Pancreas (tissue), 10 donors: Measurements from ENCODE around the gene BTBD9. TPM values are rescaled to one million over a fixed set of nuclear protein-coding genes. Genes with fewer than 3 reads are reported as not detected.

Experiments
- ATAC-seq, 4 donors: fragments of 200-7000 bp; cut with Tn5 transposase; one replicate each; pipeline versions ENCODE4 v1.8.0 to v1.9.1; 2020; ENCODE audit warnings: mild to moderate bottlenecking in 4 of 4, moderate library complexity in 4 of 4
- DNase-seq, 6 donors: peaks; one replicate each; pipeline ENCODE4 v3.0.0-alpha.2; 2020
- FAIRE-seq: peaks from 2 replicates; lab custom pipeline; 2012; peaks lifted over from hg19 to GRCh38; lab: Jason Lieb, UNC
- H3K27ac ChIP-seq, 4 donors: fragments of 200-600 bp; sonication (generic); 1 replicate in 3 of 4; 2 replicates in 1 of 4; pipeline versions ENCODE4 v1.5.0 to v1.8.0; 2020
- H3K27me3 ChIP-seq, 4 donors: fragments of 200-600 bp; one replicate each; pipeline ENCODE4 v1.8.0; 2021
- H3K36me3 ChIP-seq, 3 donors: fragments of 200-600 bp; sonication (generic) in 1 of 3; one replicate each; pipeline versions ENCODE4 v1.5.0 to v1.8.0; 2020 to 2021
- H3K4me1 ChIP-seq, 3 donors: fragments of 200-600 bp; one replicate each; pipeline ENCODE4 v1.8.0; 2021
- H3K4me3 ChIP-seq, 4 donors: fragments of 200-600 bp; sonication (generic) in 2 of 4; one replicate each; pipeline versions ENCODE4 v1.5.0 to v1.8.0; 2020 to 2021
- H3K9me3 ChIP-seq, 4 donors: fragments of 200-600 bp; one replicate each; pipeline ENCODE4 v1.8.0; 2021
- WGBS, 2 donors: extraction: QIAGEN DNeasy Blood & Tissue Kit; methylation state at CpG; one replicate each; pipeline ENCODE4 v1.1.7; 2013; 5-methylcytosine and 5-hydroxymethylcytosine counted together
- intact Hi-C, 3 donors: fragments of 100-400 bp; cut with DNase I; formaldehyde crosslinking; loops; one replicate each; pipeline versions ENCODE4 v1.11.1 to v1.14.2; 2022
- polyA plus RNA-seq, 2 donors: library from polyadenylated mRNA; stranded (reverse); fragments of 200-250 nt; gene quantifications; one replicate each; pipeline ENCODE4 v1.2.3, GENCODE V29; 2013
- total RNA-seq, 6 donors: library from RNA; stranded (reverse); fragmentation: NEBNext Ultra II Directional in 4 of 6; extraction: Animal tissue kit (Norgen Biotek cat#: 25700) in 4 of 6; gene quantifications; one replicate each; pipeline versions ENCODE4 v1.2.1 to v1.2.4, GENCODE V29; 2021 to 2023
- TF ChIP-seq, protein P1 (sequence below), 4 donors: fragments of 200-600 bp; sonication (generic) in 3 of 4; IDR thresholded peaks; one replicate each; pipeline versions ENCODE4 v1.5.0 to v1.8.0; 2021; ENCODE audit warnings: antibody characterized with exemption in 4 of 4
- donor health status: healthy with polysubstance abuse.
- donor health status: DM: no; HTN: no; CAD: no; lungs with moderate emphysema.
- donor health status: DM: no; HTN: no; CAD: no.
- donor health status: control.
- donor health status: control.
- donor health status: Bipolar disorder and iron deficiency.
- donor health status: DM: yes; HTN: yes; CAD: no.
- donor health status: DM: no; HTN: no; CAD: no.
- donor health status: DM: no; HTN: no; CAD: no.
- donor health status: DM: yes; HTN: yes; CAD: no.

Gene BTBD9
- total and polyA plus RNA-seq, 8 donors: 2.2 to 11.0 (median 7.1) TPM

- Histone ChIP-seq H3K27ac (no peak overlapping the region), H3K36me3 (no peaks in the 10 kb centered on the region), H3K27me3 (no peaks in the 10 kb centered on the region), H3K9me3 (no peaks in the 10 kb centered on the region), H3K4me3 (no peak overlapping the region), H3K4me1 (peaks cover 0 to 5% (median 0%) of the 10 kb centered on the region in 3 donors)
- TF ChIP-seq, protein P1, sequence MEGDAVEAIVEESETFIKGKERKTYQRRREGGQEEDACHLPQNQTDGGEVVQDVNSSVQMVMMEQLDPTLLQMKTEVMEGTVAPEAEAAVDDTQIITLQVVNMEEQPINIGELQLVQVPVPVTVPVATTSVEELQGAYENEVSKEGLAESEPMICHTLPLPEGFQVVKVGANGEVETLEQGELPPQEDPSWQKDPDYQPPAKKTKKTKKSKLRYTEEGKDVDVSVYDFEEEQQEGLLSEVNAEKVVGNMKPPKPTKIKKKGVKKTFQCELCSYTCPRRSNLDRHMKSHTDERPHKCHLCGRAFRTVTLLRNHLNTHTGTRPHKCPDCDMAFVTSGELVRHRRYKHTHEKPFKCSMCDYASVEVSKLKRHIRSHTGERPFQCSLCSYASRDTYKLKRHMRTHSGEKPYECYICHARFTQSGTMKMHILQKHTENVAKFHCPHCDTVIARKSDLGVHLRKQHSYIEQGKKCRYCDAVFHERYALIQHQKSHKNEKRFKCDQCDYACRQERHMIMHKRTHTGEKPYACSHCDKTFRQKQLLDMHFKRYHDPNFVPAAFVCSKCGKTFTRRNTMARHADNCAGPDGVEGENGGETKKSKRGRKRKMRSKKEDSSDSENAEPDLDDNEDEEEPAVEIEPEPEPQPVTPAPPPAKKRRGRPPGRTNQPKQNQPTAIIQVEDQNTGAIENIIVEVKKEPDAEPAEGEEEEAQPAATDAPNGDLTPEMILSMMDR (IDR thresholded peaks at IDR 0.05): no peak
- FAIRE-seq: no peak
- no peak for ATAC-seq
- 70 to 83% methylated on average over 2 of the region's 2 CpGs for WGBS, 2 donors
- intact Hi-C loops: no loop called here
- no peak for DNase-seq
Observed at GRCh38 chr6:38508286-38508685, 131.4 kb downstream of the BTBD9 start.

GRCh38 chr6:38507173-38507572 lies 132.6 kb downstream of the BTBD9 start:
- intact Hi-C loops: no loop called here
- Histone ChIP-seq H3K27ac (no peak overlapping the region), H3K36me3 (no peaks in the 10 kb centered on the region), H3K27me3 (no peaks in the 10 kb centered on the region), H3K9me3 (no peaks in the 10 kb centered on the region), H3K4me1 (peaks cover 0 to 5% (median 0%) of the 10 kb centered on the region in 3 donors), H3K4me3 (no peak overlapping the region)
- ATAC-seq: no peak
- DNase-seq: no peak
- TF ChIP-seq, protein P1 (IDR thresholded peaks at IDR 0.05): no peak
- no peak for FAIRE-seq

DNA sequence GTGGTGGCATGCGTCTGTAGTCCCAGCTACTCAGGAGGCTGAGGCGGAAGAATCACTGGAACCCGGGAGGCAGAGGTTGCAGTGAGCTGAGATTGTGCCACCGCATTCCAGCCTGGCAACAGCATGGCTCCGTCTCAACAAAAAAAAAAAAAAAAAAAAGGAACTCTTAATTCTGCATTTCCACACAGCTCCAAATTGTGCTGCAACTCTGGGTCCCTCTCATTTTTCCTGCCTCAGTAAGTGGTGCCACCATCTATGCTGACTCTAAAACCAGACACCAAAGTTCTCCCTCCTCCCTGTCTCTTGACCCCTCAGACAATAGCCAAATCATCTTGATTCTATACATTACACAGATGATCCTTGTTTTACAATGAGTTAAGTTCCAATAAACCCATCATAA lies 133.9 kb downstream of the BTBD9 start:
- Histone ChIP-seq H3K9me3 (no peaks in the 10 kb centered on the region), H3K4me1 (peaks cover 0 to 5% (median 0%) of the 10 kb centered on the region in 3 donors), H3K27ac (no peak overlapping the region), H3K27me3 (no peaks in the 10 kb centered on the region), H3K4me3 (no peak overlapping the region), H3K36me3 (no peaks in the 10 kb centered on the region)
- 93 to 95% methylated on average over 4 to 5 of the region's 5 CpGs for WGBS, 2 donors
- FAIRE-seq (no peak), ATAC-seq (no peak), DNase-seq (no peak)
- intact Hi-C loops: no loop called here
- TF ChIP-seq, protein P1 (IDR thresholded peaks at IDR 0.05): no peak

DNA sequence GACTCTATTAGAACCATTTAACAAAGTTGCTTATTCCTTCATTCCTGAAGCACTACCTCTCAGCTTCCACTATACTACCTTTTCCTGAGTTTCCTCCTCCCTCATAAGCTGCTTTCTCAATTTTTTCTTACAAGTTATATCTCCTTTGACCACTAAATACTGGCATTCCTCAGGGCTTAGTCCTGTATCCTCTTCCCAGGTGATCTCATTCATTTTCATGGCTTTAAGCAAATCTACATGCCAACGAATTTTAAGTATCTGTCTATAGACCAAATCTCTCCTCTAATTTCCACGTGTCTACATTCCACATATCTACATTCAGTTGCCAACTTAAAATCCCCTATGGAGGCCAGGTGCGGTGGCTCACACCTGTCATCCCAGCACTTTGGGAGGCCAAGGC lies 134.7 kb downstream of the BTBD9 start:
- no peak overlapping the region for H3K4me3 ChIP-seq
- no peaks in the 10 kb centered on the region for H3K9me3 ChIP-seq
- intact Hi-C loops: no loop called here
- H3K27me3 ChIP-seq: no peaks in the 10 kb centered on the region
- TF ChIP-seq, protein P1 (IDR thresholded peaks at IDR 0.05): no peak
- WGBS, 2 donors: 88 to 91% methylated on average over 3 of the region's 3 CpGs
- DNase-seq: no peak
- no peak for FAIRE-seq
- H3K27ac ChIP-seq: no peak overlapping the region
- H3K4me1 ChIP-seq: peaks cover 0 to 5% (median 0%) of the 10 kb centered on the region in 3 donors
- H3K36me3 ChIP-seq: no peaks in the 10 kb centered on the region
- no peak for ATAC-seq

DNA sequence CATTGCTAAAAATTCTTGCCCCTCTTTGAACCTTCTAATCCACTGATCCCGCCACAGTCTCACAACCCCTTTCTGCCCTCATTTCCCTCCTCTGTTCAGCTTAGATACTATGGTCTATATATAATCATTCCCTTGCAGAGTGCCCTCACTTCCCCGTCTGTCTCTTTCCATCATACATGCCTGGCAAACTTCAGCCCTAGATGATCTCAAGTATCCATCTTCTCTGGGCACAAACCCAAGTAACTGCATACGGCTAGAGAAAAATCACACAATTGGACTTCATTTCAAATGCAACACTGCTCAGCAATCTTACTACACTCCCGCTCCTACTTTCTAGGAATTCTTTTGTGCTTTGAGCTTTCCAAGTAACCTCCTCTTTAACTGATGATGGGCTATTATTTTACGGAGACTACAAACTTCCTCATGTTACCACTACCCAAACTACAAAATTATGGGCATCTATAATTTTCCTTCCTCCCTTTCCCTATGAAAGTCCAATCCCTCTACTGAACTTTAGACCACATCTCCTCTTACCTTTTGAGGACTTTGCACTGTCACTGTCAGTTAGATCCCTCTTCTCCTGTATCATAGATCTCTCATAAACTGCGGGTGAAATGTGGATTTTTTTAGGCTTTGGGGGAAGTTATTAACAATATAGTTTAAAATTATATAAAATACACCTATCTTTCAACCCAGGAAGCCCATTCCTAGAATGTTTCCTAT lies 135.6 kb downstream of the BTBD9 start:
- Histone ChIP-seq H3K27ac (no peak overlapping the region), H3K36me3 (no peaks in the 10 kb centered on the region), H3K4me3 (no peak overlapping the region), H3K9me3 (no peaks in the 10 kb centered on the region), H3K4me1 (peaks cover 0 to 1% (median 0%) of the 10 kb centered on the region in 3 donors), H3K27me3 (no peaks in the 10 kb centered on the region)
- no peak for FAIRE-seq
- DNase-seq: no peak
- TF ChIP-seq, protein P1 (IDR thresholded peaks at IDR 0.05): no peak
- 90 to 91% methylated on average over 6 of the region's 6 CpGs for WGBS, 2 donors
- intact Hi-C loops: no loop called here
- no peak for ATAC-seq
